GM18870 (cell line): Measurements from ENCODE around the gene PSMB5.

ENCODE experiments used
- ATAC-seq: cut with Tn5 transposase; IDR thresholded peaks from one replicate; pipeline ENCODE4 v1.9.1; 2021; ENCODE audit warnings: moderate library complexity; ENCODE audit not compliant: unreplicated experiment

The PSMB5 gene

GRCh38 chr14:22995889-22996625, 38.6 kb downstream of the PSMB5 start:
- ATAC-seq = no peak

GRCh38 chr14:22994762-22995275, 39.9 kb downstream of the PSMB5 start:
- ATAC-seq = no peak

- ATAC-seq = no peak
Observed at GRCh38 chr14:22993517-22993916, 41.2 kb downstream of the PSMB5 start.

- no peak for ATAC-seq
Observed at GRCh38 chr14:22991852-22992251, 42.8 kb downstream of the PSMB5 start.

- ATAC-seq = no peak
Observed at GRCh38 chr14:22987291-22987690, 47.4 kb downstream of the PSMB5 start.

GRCh38 chr14:22986508-22987054, 48.1 kb downstream of the PSMB5 start:
- no peak for ATAC-seq

- no peak for ATAC-seq
Observed at GRCh38 chr14:22985894-22986507, 48.7 kb downstream of the PSMB5 start.

- no peak for ATAC-seq
Observed at GRCh38 chr14:22984959-22985658, 49.6 kb downstream of the PSMB5 start.

GRCh38 chr14:22982477-22983245, 52.0 kb downstream of the PSMB5 start, which contains the start of gene AJUBA:
AJUBA (minus strand) TSS chr14:22982551; CDS start chr14:22982266, 285 bp downstream.
- ATAC-seq = no peak

- ATAC-seq = no peak
Observed at GRCh38 chr14:22981876-22982476, 52.7 kb downstream of the PSMB5 start.

GRCh38 chr14:22981090-22981875, 53.4 kb downstream of the PSMB5 start:
- no peak for ATAC-seq

- no peak for ATAC-seq
Observed at GRCh38 chr14:22980672-22981089, 54.0 kb downstream of the PSMB5 start.

- no peak for ATAC-seq
Observed at GRCh38 chr14:22979748-22980392, 54.8 kb downstream of the PSMB5 start.

GRCh38 chr14:22978981-22979671, 55.6 kb downstream of the PSMB5 start:
- ATAC-seq = no peak

GRCh38 chr14:22978487-22978837, 56.2 kb downstream of the PSMB5 start:
- ATAC-seq = no peak

GRCh38 chr14:22977684-22978486, 56.8 kb downstream of the PSMB5 start:
- no peak for ATAC-seq

GRCh38 chr14:22977434-22977683, 57.3 kb downstream of the PSMB5 start:
- ATAC-seq = no peak
